ENCODE data around the gene MYL12A. TPM values are rescaled to one million over a fixed set of nuclear protein-coding genes. Genes with fewer than 3 reads are reported as not detected.

Gene MYL12A
- total and polyA plus RNA-seq, 4 donors: 158 to 314 (median 179) TPM

GRCh38 chr18:3268306-3268705 lies 20.7 kb downstream of the MYL12A start:
- no peaks in the 10 kb centered on the region for H3K9me3 ChIP-seq (ENCODE audit: control insufficient read depth in 4 of 4, low read length in 3 of 4)
- no peak overlapping the region for H3K9ac ChIP-seq (ENCODE audit: low read depth in 1 of 2, low read length in 2 of 2)
- H3K4me3 ChIP-seq (ENCODE audit: low read depth in 1 of 3, low read length in 3 of 3): no peak overlapping the region
- H3K4me1 ChIP-seq (ENCODE audit: control insufficient read depth in 4 of 4, insufficient read depth in 4 of 4, low read length in 3 of 4): peaks cover 15 to 66% (median 54%) of the 10 kb centered on the region in 4 donors
- H3K27ac ChIP-seq (ENCODE audit: low read depth in 1 of 2, low read length in 2 of 2): peak overlapping the region; percentile 1 to 38
- no peak for DNase-seq (ENCODE audit: low spot score)
- H3K27me3 ChIP-seq (ENCODE audit: control insufficient read depth in 4 of 4, insufficient read depth in 4 of 4, low read length in 3 of 4): no peaks in the 10 kb centered on the region
- TF ChIP-seq RAD21 (IDR thresholded peaks at IDR 0.05) (no peak), FOXA2 (IDR thresholded peaks at IDR 0.05) (no peak), GABPA (IDR thresholded peaks at IDR 0.05 in 1 of 2, conservative IDR thresholded peaks at IDR 0.05 in 1 of 2) (no peak), REST (IDR thresholded peaks at IDR 0.05) (no peak), ATF3 (IDR thresholded peaks at IDR 0.05) (no peak), JUND (IDR thresholded peaks at IDR 0.05) (no peak), SP1 (IDR thresholded peaks at IDR 0.05) (peak; percentile 21), YY1 (IDR thresholded peaks at IDR 0.05) (peak; percentile 17), NR2F2 (IDR thresholded peaks at IDR 0.05) (no peak), HNF4A (conservative IDR thresholded peaks at IDR 0.05) (peak in 1 of 2 donors; percentile 35)
- peaks cover 0 to 6% (median 2%) of the 10 kb centered on the region in 4 donors for H3K36me3 ChIP-seq (ENCODE audit: control insufficient read depth in 4 of 4, insufficient read depth in 3 of 4, low read depth in 1 of 4, low read length in 3 of 4)

- WGBS: 87% methylated on average over 4 of the region's 4 CpGs
- peaks cover 12 to 56% (median 46%) of the 10 kb centered on the region in 4 donors for H3K4me1 ChIP-seq (ENCODE audit: control insufficient read depth in 4 of 4, insufficient read depth in 4 of 4, low read length in 3 of 4)
- H3K27me3 ChIP-seq (ENCODE audit: control insufficient read depth in 4 of 4, insufficient read depth in 4 of 4, low read length in 3 of 4): no peaks in the 10 kb centered on the region
- H3K9ac ChIP-seq (ENCODE audit: low read depth in 1 of 2, low read length in 2 of 2): no peak overlapping the region
- TF ChIP-seq RXRA (IDR thresholded peaks at IDR 0.05) (no peak), TAF1 (conservative IDR thresholded peaks at IDR 0.05) (no peak), FOXA2 (IDR thresholded peaks at IDR 0.05) (no peak), NR2F2 (IDR thresholded peaks at IDR 0.05) (no peak), FOXA1 (IDR thresholded peaks at IDR 0.05) (no peak), HNF4A (conservative IDR thresholded peaks at IDR 0.05) (no peak), ATF3 (IDR thresholded peaks at IDR 0.05) (no peak), ZBTB33 (IDR thresholded peaks at IDR 0.05) (no peak)
- H3K27ac ChIP-seq (ENCODE audit: low read depth in 1 of 2, low read length in 2 of 2): no peak overlapping the region
- H3K36me3 ChIP-seq (ENCODE audit: control insufficient read depth in 4 of 4, insufficient read depth in 3 of 4, low read depth in 1 of 4, low read length in 3 of 4): peaks cover 2 to 15% (median 11%) of the 10 kb centered on the region in 4 donors
- DNase-seq (ENCODE audit: low spot score): no peak
- no peaks in the 10 kb centered on the region for H3K9me3 ChIP-seq (ENCODE audit: control insufficient read depth in 4 of 4, low read length in 3 of 4)
- H3K4me3 ChIP-seq (ENCODE audit: low read depth in 1 of 3, low read length in 3 of 3): no peak overlapping the region
These were observed 21.8 kb downstream of the MYL12A start for GRCh38 chr18:3269241-3269913.

Data from liver (tissue), 9 donors.